Measurements from ENCODE around the gene NXN.

DNA sequence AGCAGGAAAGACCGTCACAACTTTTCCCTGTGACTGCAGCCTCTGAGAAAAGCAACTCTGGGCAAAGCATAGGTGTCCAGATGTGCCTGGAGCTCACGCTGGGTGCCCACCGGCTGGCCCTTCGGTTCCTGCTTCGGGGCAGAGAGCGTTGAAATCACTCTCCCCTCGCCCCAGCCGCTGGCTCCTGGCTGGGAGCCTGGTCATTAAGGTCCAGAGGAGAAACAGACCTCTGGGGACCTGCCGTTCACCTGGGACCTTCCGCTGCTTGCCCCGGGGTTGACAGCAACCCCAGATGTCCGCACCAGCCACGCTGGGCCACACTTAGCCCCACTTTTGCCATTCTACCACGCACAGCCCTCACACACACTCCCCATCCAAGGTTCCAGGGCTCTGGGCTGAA is 184.3 kb downstream of the NXN start:
- TF ChIP-seq, protein P1, sequence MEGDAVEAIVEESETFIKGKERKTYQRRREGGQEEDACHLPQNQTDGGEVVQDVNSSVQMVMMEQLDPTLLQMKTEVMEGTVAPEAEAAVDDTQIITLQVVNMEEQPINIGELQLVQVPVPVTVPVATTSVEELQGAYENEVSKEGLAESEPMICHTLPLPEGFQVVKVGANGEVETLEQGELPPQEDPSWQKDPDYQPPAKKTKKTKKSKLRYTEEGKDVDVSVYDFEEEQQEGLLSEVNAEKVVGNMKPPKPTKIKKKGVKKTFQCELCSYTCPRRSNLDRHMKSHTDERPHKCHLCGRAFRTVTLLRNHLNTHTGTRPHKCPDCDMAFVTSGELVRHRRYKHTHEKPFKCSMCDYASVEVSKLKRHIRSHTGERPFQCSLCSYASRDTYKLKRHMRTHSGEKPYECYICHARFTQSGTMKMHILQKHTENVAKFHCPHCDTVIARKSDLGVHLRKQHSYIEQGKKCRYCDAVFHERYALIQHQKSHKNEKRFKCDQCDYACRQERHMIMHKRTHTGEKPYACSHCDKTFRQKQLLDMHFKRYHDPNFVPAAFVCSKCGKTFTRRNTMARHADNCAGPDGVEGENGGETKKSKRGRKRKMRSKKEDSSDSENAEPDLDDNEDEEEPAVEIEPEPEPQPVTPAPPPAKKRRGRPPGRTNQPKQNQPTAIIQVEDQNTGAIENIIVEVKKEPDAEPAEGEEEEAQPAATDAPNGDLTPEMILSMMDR (IDR thresholded peaks at IDR 0.05): no peak
- no peak for TF ChIP-seq POLR2A (IDR thresholded peaks at IDR 0.05)

Data from Peyer's patch (tissue), 4 donors.